Stimulated activated naive B cell treated with anti-CD40 and anti-IgM and Interleukin-4, amounts not matched to agents 10 μg/mL and 1 μg/mL and 100 μg/mL, for 72 hours (primary cell): Measurements from ENCODE around the gene MIX23.
A peak's percentile ranks its signal among the peaks of the same experiment; 100 is the strongest.
"Not testable (repeated sequence)": the region's sequence is repeated elsewhere in the genome, so short reads cannot be mapped to it uniquely, and the experiment has no call there.

Source experiments
- ATAC-seq, 2 donors: fragments of 150-1000 bp; cut with Tn5 transposase; replicated peaks; 2 replicates each; pipeline ENCODE4 v1.10.0; 2021; ENCODE audit warnings: moderate library complexity in 1 of 2
- DNase-seq: peaks from one replicate; pipeline ENCODE4 v3.0.0; 2021
- H3K27ac Mint-ChIP-seq: one replicate; pipeline ENCODE4 v1.8.0; 2022; ENCODE audit warnings: mild to moderate bottlenecking, mixed read lengths
- H3K27me3 Mint-ChIP-seq, 2 donors: one replicate each; pipeline ENCODE4 v1.8.0; 2022; ENCODE audit warnings: mixed read lengths in 2 of 2
- H3K36me3 Mint-ChIP-seq, 2 donors: one replicate each; pipeline ENCODE4 v1.8.0; 2022; ENCODE audit warnings: mixed read lengths in 2 of 2, mild to moderate bottlenecking in 1 of 2
- H3K4me1 Mint-ChIP-seq, 2 donors: one replicate each; pipeline ENCODE4 v1.8.0; 2022; ENCODE audit warnings: mixed read lengths in 2 of 2, mild to moderate bottlenecking in 1 of 2
- H3K4me3 Mint-ChIP-seq, 2 donors: one replicate each; pipeline ENCODE4 v1.8.0; 2022; ENCODE audit warnings: mild to moderate bottlenecking in 2 of 2, mixed read lengths in 2 of 2, moderate library complexity in 1 of 2
- H3K9me3 Mint-ChIP-seq, 2 donors: one replicate each; pipeline ENCODE4 v1.8.0; 2022; ENCODE audit warnings: mixed read lengths in 2 of 2, mild to moderate bottlenecking in 1 of 2

Gene MIX23

DNA sequence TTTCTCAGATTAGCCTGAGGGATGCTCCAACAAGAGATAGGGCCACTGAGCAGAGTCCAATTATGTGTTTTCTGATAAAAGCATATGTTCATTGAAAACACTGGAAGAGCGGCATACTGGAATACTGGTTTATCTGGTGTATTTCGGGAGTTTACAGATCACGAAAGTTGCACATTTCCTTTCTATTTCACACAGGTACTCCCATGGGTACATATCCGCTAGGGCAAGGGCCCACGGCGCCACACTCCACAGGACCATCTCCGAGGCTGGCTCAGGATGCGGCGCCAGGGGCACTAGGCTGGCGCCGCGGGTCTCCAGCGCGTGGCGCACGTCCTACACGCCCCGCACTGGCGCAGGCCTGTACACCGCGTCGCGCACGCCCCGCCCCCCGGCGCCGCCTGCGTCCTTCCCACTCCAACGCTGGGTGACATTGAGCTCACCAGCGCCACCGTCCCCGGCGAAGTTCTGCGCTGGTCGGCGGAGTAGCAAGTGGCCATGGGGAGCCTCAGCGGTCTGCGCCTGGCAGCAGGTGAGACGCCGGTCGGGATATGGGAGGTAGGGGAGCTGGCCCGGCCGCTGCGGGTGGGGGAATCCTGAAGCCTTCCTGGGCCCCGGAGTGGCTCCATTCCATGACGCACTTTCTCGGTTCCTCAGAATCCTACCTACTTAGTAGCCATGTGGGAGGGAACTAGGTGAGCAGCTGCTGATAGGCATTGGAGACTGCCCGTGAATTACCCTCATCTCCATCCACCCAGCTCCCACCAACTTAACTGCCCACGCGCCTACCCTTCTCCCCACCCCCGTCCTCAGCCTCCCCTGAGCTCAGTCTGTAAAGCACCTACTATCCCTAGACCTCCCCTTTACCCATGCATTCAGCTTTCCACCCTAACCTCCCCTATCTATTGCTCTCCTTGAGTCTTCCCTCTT lies 1.0 kb upstream of the MIX23 start, which contains the start of gene FAM162A:
TSS of gene FAM162A (plus strand) at position 412 of the 927 bp plus-strand sequence. CDS start at position 496, 84 bp downstream.
- Mint-ChIP-seq H3K27ac (peak within 1 kb of the TSS; percentile 98), H3K4me3 (peak within 1 kb of the TSS; percentile 91 to 95), H3K36me3 (peaks cover 20 to 23% of the 10 kb centered on the region in 2 donors), H3K27me3 (no peaks in the 10 kb centered on the region), H3K4me1 (peaks cover 36 to 81% of the 10 kb centered on the region in 2 donors), H3K9me3 (peaks cover 0 to 11% of the 10 kb centered on the region in 2 donors)
- peak; percentile 95 for DNase-seq
- ATAC-seq: peak; percentile 88 to 91

- ATAC-seq (no peak), DNase-seq (no peak)
- Mint-ChIP-seq H3K27ac (no peak overlapping the region), H3K4me3 (no peak overlapping the region), H3K9me3 (no peaks in the 10 kb centered on the region), H3K27me3 (no peaks in the 10 kb centered on the region), H3K4me1 (peaks cover 17 to 32% of the 10 kb centered on the region in 2 donors), H3K36me3 (peaks cover 22 to 33% of the 10 kb centered on the region in 2 donors)
Measured at GRCh38 chr3:122377975-122378374, 5.1 kb downstream of the MIX23 start.

GRCh38 chr3:122374034-122374433 lies 9.0 kb downstream of the MIX23 start:
- no peak for DNase-seq
- no peaks in the 10 kb centered on the region for H3K27me3 Mint-ChIP-seq
- peaks cover 27 to 43% of the 10 kb centered on the region in 2 donors for H3K36me3 Mint-ChIP-seq
- ATAC-seq: no peak
- H3K4me1 Mint-ChIP-seq: peaks cover 4 to 12% of the 10 kb centered on the region in 2 donors
- no peak overlapping the region for H3K4me3 Mint-ChIP-seq
- H3K27ac Mint-ChIP-seq: no peak overlapping the region
- H3K9me3 Mint-ChIP-seq: no peaks in the 10 kb centered on the region

GRCh38 chr3:122366379-122366749 lies 16.7 kb downstream of the MIX23 start:
- no peak for DNase-seq
- no peak for ATAC-seq
- H3K4me3 Mint-ChIP-seq: no peak overlapping the region
- no peak overlapping the region for H3K27ac Mint-ChIP-seq
- no peaks in the 10 kb centered on the region for H3K27me3 Mint-ChIP-seq
- H3K9me3 Mint-ChIP-seq: no peaks in the 10 kb centered on the region
- peaks cover 29 to 57% of the 10 kb centered on the region in 2 donors for H3K36me3 Mint-ChIP-seq
- peaks cover 0 to 6% of the 10 kb centered on the region in 2 donors for H3K4me1 Mint-ChIP-seq

DNA sequence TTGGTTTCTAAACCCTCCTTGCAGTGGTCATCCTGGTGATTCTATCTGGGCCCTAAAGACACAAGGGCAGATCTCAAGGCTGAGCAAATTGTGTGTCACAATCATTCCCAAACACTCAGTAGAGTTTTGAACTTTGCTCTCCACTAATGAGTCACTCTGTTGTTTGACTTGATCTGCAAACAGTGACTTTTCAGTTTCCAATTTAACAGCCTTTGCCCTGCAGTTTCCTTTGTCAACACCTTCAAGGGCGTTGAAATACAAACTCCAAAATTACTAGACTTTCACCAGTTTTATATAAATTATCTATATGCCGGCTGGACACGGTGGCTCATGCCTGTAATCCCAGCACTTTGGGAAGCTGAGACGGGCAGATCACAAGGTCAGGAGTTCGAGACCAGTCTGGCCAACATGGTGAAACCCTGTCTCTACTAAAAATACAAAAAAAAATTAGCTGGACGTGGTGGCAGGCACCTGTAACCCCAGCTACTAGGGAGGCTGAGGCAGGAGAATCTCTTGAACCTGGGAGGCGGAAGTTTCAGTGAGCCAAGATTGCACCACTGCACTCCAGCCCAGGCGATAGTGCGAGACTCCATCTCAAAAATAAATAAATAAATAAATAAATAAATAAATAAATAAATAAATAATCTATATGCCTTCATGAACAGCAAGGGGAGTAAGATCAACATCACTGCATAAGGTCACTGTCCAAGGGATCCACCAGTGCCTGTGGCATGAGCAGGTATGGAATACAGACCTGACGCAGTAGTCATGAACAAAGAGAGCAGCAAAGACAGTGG lies 17.3 kb downstream of the MIX23 start:
- peaks cover 26 to 53% of the 10 kb centered on the region in 2 donors for H3K36me3 Mint-ChIP-seq
- H3K27me3 Mint-ChIP-seq, ATAC-seq, H3K4me1 Mint-ChIP-seq, H3K9me3 Mint-ChIP-seq, H3K27ac Mint-ChIP-seq, H3K4me3 Mint-ChIP-seq, DNase-seq: not testable (repeated sequence)

DNA sequence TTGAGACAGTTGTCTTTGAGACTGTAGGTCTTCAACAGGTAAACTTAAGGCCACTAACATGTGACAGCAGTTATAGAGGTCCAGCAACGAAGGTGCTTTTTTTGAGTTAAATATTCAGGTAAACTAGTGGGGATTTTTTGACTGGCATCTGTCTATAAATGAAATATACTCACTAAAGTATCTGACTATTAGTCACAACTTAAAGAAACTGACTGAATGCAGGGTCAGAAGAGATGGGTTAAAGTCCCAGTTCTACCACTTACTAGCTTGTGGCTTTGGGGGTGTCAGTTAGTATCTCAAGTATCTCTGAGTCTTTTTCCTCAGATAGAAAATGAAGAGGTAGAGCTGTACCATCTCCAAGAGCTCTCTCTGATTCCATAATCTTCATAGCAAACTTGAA lies 18.0 kb downstream of the MIX23 start:
- no peak for ATAC-seq

DNA sequence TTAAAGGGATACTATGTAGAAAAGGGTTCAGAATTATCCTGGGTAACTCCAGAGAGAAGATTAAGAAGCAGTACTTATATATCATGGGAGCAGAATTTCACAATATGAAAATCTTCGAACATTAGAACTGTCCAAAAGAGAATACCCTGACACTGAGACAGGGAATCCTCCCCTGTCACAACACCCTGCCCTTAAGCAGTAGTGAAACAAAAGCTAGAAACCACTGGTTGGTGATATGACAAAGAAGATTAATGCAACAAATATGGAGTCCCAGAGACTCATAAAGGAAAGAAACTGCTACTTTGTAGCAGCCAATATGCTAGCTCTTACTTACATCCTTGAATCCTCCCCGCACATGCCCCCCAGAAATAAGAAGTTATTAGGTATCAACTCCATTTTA lies 18.5 kb downstream of the MIX23 start:
- ATAC-seq: no peak
- Mint-ChIP-seq H3K27me3 (no peaks in the 10 kb centered on the region), H3K36me3 (peaks cover 27 to 55% of the 10 kb centered on the region in 2 donors), H3K4me3 (no peak overlapping the region), H3K9me3 (no peaks in the 10 kb centered on the region), H3K27ac (no peak overlapping the region), H3K4me1 (peaks cover 0 to 2% of the 10 kb centered on the region in 2 donors)
- no peak for DNase-seq

More for the DNA sequence above, 18.0 kb downstream of the MIX23 start:
- Mint-ChIP-seq H3K4me1 (peaks cover 0 to 2% of the 10 kb centered on the region in 2 donors), H3K27ac (no peak overlapping the region), H3K4me3 (no peak overlapping the region), H3K9me3 (no peaks in the 10 kb centered on the region), H3K27me3 (no peaks in the 10 kb centered on the region), H3K36me3 (peaks cover 28 to 57% of the 10 kb centered on the region in 2 donors)
- no peak for DNase-seq

GRCh38 chr3:122362026-122362425 lies 21.0 kb downstream of the MIX23 start:
- Mint-ChIP-seq H3K4me3 (no peak overlapping the region), H3K4me1 (no peaks in the 10 kb centered on the region), H3K9me3 (no peaks in the 10 kb centered on the region), H3K36me3 (peaks cover 26 to 49% of the 10 kb centered on the region in 2 donors), H3K27ac (no peak overlapping the region), H3K27me3 (no peaks in the 10 kb centered on the region)
- DNase-seq: no peak
- no peak for ATAC-seq

DNA sequence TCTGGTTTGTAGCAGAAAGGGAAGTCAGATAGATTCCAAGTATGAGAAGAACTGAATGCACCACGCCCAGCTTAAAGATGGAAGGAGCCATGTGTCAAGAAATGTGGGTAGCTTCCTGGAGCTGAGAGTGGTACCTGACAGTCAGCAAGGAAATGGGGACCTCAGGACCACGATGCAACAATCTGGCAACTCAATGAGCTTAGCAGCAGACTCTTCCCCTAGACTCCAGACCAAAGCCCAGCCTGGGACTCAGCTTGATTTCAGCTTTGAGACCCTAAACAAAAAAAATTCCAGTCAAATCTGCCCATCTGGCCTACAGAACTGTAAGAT lies 24.4 kb downstream of the MIX23 start:
- Mint-ChIP-seq H3K4me1 (peaks cover 0 to 6% of the 10 kb centered on the region in 2 donors), H3K36me3 (peaks cover 18 to 26% of the 10 kb centered on the region in 2 donors), H3K4me3 (no peak overlapping the region), H3K9me3 (no peaks in the 10 kb centered on the region), H3K27ac (no peak overlapping the region), H3K27me3 (no peaks in the 10 kb centered on the region)
- DNase-seq (no peak), ATAC-seq (no peak)

DNA sequence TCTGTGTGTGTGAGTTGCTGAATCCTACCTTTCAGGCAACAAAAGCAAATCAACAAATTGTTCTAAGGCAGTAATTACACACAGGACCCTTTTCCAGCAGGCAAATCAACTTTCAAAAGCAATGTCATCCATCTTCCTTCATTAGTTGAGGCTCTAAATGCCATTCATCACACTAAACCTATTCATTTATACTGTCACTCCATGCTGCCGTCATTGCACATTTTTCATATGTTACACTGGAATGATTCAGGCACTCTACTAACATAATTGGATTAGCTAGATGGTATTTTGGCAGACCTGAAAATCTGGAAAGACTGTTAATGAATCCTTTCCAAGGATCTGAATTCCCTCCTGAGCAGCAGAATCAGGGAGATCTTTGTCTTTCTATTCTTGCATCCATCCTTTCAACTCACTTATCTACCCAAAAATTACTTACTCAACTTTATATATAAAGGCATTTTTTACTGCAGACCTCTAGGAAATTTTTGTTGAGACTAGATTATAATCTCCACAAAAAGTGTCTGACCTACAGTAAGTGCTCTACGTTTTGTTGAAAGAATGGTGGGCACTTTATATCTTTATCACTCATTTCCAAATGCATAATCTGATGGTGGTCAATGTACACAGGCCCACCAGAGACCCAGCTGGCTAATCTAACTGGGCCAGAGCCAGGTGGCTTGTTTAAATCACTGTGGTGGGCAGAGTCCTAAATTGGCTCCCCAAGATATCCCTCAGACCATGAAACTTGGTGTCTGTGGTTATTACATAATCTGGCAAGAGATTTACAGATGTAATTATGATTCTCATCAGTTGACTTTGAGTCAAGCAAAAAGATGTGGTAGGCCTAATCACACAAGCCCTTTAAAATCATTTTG lies 25.0 kb downstream of the MIX23 start:
- no peak overlapping the region for H3K4me3 Mint-ChIP-seq
- no peak overlapping the region for H3K27ac Mint-ChIP-seq
- H3K27me3 Mint-ChIP-seq: no peaks in the 10 kb centered on the region
- ATAC-seq (no peak), DNase-seq (no peak)
- H3K9me3 Mint-ChIP-seq: no peaks in the 10 kb centered on the region
- H3K4me1 Mint-ChIP-seq: peaks cover 0 to 6% of the 10 kb centered on the region in 2 donors
- H3K36me3 Mint-ChIP-seq: peaks cover 16 to 20% of the 10 kb centered on the region in 2 donors

GRCh38 chr3:122356402-122356801 lies 26.6 kb downstream of the MIX23 start:
- Mint-ChIP-seq H3K9me3 (no peaks in the 10 kb centered on the region), H3K4me3 (no peak overlapping the region), H3K27ac (no peak overlapping the region), H3K27me3 (no peaks in the 10 kb centered on the region), H3K36me3 (peaks cover 13 to 14% of the 10 kb centered on the region in 2 donors), H3K4me1 (peaks cover 0 to 6% of the 10 kb centered on the region in 2 donors)
- peak; percentile 32 for DNase-seq
- ATAC-seq: peak; percentile 57 to 74

GRCh38 chr3:122355612-122356011 lies 27.4 kb downstream of the MIX23 start:
- H3K4me1 Mint-ChIP-seq: peaks cover 0 to 6% of the 10 kb centered on the region in 2 donors
- no peak overlapping the region for H3K4me3 Mint-ChIP-seq
- no peaks in the 10 kb centered on the region for H3K9me3 Mint-ChIP-seq
- ATAC-seq (no peak), DNase-seq (no peak)
- no peaks in the 10 kb centered on the region for H3K27me3 Mint-ChIP-seq
- peaks cover 13 to 14% of the 10 kb centered on the region in 2 donors for H3K36me3 Mint-ChIP-seq
- no peak overlapping the region for H3K27ac Mint-ChIP-seq

- ATAC-seq: peak; percentile 72 to 82
- DNase-seq: no peak
- no peaks in the 10 kb centered on the region for H3K9me3 Mint-ChIP-seq
- peaks cover 9 to 12% of the 10 kb centered on the region in 2 donors for H3K36me3 Mint-ChIP-seq
- peak overlapping the region; percentile 62 for H3K27ac Mint-ChIP-seq
- H3K27me3 Mint-ChIP-seq: no peaks in the 10 kb centered on the region
- peaks cover 0 to 6% of the 10 kb centered on the region in 2 donors for H3K4me1 Mint-ChIP-seq
- no peak overlapping the region for H3K4me3 Mint-ChIP-seq
Measured at GRCh38 chr3:122353893-122354401, 29.1 kb downstream of the MIX23 start.
